Measurements from ENCODE around the gene CTDSP2.
"Not testable (repeated sequence)": the region's sequence is repeated elsewhere in the genome, so short reads cannot be mapped to it uniquely, and the experiment has no call there.

CTDSP2 gene, protein sequence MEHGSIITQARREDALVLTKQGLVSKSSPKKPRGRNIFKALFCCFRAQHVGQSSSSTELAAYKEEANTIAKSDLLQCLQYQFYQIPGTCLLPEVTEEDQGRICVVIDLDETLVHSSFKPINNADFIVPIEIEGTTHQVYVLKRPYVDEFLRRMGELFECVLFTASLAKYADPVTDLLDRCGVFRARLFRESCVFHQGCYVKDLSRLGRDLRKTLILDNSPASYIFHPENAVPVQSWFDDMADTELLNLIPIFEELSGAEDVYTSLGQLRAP

GRCh38 chr12:57846577-57847319, at the start of gene CTDSP2:
Gene CTDSP2, minus strand, starts transcription at chr12:57846729. Its CDS starts 294 bp downstream, at chr12:57846435.
- peak; percentile 100 for DNase-seq (ENCODE audit: low spot score)

DNA sequence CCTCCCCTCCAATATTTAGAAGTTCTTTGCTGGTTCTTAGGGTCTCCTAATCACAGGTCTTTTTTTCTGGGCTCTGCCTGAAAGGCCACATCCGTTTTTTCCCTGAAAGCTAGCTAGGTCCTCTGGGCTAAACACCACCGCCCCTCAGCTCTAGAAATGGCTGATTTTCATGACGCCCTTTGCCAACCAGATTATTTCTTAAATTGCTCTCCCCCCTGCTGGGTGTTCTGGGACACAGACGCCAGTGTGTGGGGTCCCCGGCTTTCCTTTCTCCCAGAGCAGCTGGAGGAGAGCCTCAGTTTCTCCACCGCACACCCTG, 49.5 kb upstream of the CTDSP2 start:
- DNase-seq (ENCODE audit: low spot score): no peak

DNA sequence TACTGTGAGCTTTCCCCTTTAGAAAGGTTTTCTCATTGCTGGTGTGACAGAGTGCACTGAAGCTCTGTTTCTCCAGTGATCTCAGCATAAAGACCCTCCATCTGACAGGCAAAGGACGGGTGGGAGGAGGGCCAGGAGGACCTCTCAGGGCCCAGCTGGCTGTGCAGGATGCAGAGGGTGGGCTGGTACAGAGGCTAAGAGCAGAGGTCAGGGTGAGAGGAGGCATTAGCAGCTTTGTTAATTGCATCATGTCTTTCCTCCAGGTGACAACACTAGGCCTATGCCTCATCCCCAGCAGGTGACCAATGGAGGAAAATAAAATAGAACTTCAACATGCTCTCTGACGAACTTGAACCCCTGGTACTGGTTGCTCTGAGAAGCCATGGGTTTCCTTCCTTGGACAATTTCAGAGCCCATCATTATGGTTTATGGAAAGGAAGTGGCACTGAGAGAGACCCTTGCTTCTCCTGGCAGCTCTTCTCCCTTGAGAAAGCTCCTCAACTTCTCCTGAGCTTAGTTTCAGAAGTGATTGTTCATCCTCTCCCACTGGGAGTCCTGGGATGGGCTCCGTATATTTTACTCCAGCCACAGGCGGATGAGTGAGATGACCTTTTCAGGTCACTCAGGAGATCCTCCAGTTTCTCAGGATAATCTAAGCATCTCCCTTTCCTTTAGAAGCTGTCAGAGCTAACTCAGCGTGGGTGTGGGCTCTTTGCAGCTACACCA, 49.0 kb upstream of the CTDSP2 start:
- no peak for DNase-seq (ENCODE audit: low spot score)

DNA sequence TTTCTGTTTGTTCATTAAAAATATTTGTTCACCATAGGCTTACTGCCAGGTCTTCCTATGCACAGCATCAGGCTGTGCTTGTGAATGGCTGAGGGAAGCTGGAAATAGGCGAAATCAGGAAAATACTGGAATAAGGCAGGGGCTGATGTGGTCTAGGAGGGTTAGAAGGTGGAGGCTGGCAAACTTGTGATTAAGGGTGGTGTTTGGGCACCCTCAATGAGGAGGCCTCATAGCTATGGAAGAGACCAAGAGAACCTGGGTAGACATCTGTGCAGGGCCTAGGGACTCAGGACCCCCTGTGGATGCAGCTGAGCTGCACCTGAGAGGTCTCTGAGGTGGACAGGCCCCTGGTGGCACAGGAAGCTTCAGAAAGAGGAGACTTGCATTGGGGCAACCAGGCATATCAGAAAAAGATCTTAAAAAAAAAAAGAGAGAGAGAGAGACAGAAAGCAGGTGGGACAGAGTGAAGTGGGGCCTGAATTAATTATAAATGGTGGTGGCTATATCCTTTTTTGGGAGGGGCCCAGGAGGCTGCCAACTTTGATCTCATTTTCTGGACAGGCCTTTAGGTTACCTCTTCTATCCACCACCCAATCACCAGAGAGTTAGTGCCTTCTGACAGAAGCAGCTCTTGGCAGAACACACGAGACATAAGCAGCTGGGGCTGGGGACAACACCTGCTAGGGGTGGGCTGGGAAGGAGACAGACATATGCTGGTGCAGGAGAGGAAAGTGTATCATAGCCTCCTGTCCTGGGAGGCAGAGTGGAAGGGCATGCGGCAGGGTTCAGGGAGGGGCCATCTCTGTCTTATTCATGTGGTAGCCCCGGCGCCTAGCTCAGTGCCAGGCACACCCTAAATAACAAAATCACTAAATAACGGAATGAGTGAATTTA, 48.1 kb upstream of the CTDSP2 start:
- no peak for DNase-seq (ENCODE audit: low spot score)

GRCh38 chr12:57893431-57894353, 47.2 kb upstream of the CTDSP2 start:
- DNase-seq (ENCODE audit: low spot score): no peak

GRCh38 chr12:57892232-57892972, 45.9 kb upstream of the CTDSP2 start:
- DNase-seq (ENCODE audit: low spot score): no peak

GRCh38 chr12:57891542-57892228, 45.2 kb upstream of the CTDSP2 start:
- no peak for DNase-seq (ENCODE audit: low spot score)

DNA sequence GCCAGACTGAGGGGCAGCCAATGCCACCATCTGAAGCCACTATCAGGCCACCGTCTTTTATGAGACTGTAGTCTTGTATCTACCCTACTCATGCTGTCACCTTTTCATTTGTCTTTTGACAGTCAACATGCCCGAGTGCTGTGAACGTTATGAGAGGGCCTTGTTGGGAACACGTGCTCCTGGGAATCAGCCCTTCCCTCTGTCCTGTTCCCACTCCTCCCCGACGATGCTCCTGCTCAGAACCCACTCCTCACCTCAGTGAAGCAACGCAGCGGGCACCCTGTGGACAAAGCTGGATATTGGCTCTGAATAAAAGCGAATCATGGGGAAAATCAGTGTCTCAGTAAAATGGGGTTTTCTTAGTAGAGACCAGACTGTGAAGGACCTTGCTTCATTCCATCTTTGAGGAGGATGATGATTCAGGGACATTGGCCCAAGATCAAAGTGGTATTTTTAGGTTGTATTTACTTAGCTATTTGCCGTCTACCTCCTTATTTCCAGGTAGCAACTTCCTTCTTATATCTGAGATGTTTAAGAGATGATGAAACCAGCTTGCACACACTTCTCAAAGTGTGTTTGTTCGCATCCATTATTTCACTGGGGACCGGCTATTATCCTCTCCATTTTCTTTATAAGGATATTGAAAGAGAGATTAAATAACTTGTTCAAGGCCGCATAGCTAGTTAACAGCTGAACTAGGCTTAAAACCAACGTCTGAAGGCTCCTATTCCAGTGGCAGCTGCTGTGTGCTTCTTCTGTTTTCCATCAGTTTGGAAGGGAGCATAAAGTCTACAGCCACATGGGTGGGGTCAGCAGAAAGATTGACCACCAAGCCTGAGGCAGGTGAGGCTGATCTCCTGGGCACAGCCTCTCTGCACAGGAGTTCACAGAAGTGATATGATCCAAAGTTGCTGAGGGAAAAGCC, 43.9 kb upstream of the CTDSP2 start:
- DNase-seq (ENCODE audit: low spot score): no peak

DNA sequence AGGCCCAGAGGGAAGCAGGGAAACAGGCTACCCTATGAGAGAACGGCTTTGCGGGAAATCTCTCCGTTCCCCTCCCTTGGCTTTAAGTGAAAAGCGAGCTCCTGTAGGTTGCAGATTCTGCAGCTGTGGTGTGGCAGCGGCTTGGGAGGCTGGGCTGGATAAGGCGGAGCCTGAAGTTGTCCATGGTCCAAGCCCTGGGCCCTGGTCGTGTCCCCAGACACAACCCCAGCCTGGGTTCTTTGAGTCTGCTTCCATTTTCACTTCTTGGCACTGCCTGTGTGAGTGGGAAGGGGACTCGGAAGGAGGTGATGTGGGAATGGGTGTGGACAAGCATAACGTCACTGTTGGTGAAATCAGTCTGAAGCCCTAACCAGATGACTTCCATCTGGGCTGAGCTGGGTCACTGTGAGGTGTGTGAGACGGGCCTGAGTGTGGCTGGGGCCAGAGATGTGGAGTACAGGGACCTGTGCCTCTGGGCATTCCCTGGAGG, 43.0 kb upstream of the CTDSP2 start:
- DNase-seq (ENCODE audit: low spot score): no peak

DNA sequence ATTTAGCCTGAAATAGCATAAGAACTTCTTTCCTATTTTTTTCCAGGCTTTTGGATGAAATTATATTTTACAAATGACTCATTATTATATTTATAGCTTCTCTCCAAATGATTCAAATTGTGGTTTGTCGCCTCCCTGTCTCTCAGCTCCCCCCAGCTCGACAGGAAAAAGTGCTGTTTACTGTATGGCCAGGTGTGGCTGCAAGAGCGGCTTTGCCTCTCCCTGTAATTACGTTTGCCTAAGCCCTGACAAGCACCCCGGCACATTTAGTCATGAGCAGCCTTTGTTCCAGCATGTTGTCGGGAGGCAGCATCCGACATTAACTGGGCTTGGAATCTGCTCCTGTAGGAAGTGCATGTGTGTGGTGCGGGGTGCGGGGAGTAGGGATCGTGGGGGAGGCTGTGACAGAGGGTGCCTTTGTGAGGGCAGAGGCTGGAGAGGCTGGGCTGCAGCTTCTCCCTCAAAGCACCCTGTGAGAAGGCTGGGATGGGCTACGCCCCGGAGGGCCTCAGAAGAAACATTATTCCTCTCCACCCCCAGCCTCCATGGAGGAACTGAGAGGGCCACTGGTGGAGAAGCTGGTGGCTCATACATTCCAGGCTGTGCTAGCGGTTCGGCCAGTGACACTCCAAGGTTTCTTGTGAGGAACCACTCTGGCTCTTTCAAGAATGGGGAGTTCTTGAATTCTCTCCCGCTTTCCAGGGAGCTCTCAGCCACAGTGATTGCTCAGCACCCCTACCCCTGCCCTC, 42.1 kb upstream of the CTDSP2 start:
- DNase-seq (ENCODE audit: low spot score): peak; percentile 74

DNA sequence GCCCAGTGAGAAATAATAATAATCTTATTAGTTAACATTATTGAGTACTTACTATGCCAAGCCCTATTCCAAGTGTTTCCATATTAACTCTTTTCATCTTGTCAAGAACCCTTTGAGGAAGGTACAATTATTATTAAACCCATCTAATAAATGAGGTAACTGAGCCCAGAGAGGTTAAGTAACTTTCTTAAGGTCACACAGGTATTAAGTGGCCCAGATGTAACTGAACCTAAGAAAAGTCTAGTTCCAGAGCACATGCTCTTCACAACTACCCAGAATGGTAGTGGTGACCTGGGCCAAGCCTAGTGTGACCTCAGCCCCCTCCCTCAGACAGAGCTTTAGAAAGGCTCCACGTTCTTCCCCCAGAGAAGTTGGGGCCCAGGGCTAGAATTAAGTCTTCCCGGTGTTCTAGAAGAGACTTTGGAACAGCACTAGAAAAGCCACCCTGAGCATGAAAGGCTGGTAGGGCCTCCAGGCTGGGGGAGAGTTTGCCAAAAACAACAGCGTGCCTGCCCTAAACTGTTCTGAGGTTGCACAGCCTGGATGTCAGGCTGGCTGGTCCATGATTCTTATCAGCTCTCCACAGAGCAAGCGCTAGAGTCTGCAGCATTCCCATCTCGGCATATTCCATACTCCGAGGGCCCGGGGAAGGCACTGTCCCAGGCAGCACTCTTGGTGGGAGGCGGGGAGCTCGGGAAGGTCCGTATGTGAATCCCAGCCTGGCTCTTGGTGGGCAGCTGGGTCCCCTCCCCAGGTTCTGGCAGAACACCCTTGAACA, 41.3 kb upstream of the CTDSP2 start:
- DNase-seq (ENCODE audit: low spot score): no peak

- not testable (repeated sequence) for DNase-seq (ENCODE audit: low spot score)
Observed at GRCh38 chr12:57886964-57887363, 40.4 kb upstream of the CTDSP2 start.

GRCh38 chr12:57886542-57886941, 40.0 kb upstream of the CTDSP2 start:
- no peak for DNase-seq (ENCODE audit: low spot score)

- DNase-seq (ENCODE audit: low spot score): no peak
Observed at GRCh38 chr12:57885207-57885606, 38.7 kb upstream of the CTDSP2 start.

- no peak for DNase-seq (ENCODE audit: low spot score)
Observed at GRCh38 chr12:57883700-57884099, 37.2 kb upstream of the CTDSP2 start.

DNA sequence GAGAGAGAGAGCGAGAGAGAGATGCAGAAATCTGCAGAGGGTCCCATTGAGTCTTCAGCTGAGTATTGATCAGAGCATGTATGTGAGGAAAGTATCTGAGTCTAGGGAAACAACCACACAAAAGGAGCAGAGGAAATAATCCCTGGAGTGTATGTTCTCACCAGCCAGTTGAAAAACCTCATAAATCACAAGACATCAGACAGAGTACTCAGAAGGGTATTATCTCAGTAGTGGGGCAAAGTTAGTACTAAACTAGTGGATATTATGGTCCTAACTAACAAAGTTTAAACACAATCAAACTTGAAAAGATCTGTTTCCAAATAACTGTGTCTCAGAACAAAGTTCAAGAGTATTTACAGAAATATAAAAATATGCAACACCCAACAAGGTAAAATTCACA, 36.5 kb upstream of the CTDSP2 start:
- no peak for DNase-seq (ENCODE audit: low spot score)

- DNase-seq (ENCODE audit: low spot score): no peak
Observed at GRCh38 chr12:57882575-57882974, 36.0 kb upstream of the CTDSP2 start.
